ENCODE results near the gene SLC6A7.
"Not testable (repeated sequence)": the region's sequence is repeated elsewhere in the genome, so short reads cannot be mapped to it uniquely, and the experiment has no call there.

The SLC6A7 gene

DNA sequence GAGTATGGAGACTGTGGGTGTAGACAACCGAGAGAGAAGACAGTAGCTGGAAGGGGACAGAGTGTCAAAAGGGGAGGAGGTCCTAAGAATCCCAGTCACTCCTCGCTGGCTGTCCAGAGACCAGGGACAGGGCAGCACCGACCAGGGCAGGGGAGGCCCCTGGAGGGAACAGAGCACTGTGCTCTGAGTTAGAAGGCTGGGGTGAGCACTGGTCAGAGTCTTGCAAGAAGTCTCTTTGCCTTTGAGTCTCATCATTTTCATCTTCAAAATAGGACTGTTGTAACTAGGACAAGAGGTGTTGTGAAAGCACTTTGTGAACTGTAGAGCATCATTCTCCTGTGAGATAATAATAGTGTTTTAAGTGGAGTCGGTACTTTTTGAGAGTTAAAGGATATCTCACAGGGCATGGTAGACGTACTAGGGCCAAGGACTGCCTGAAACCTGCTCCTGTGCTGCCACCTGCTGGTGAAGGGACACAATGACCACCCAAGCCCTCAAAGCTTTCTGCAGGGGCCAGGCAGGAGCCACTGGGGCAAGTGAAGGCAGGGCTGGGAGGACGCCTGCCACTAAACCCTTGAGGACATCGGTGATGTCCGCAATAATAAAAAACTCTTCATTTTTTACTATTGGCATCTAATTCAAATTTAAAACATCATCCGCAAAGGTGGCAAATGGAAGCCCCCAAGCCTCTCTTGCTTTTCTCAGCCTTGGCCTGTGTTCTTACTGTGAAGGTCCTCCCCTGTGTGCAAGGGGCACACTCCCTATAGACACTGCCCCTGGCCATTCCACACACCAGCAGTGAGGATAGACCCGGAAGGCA is 28.2 kb downstream of the SLC6A7 start:
- DNase-seq (ENCODE audit: low read depth in 2 of 2): peak; percentile 56

DNA sequence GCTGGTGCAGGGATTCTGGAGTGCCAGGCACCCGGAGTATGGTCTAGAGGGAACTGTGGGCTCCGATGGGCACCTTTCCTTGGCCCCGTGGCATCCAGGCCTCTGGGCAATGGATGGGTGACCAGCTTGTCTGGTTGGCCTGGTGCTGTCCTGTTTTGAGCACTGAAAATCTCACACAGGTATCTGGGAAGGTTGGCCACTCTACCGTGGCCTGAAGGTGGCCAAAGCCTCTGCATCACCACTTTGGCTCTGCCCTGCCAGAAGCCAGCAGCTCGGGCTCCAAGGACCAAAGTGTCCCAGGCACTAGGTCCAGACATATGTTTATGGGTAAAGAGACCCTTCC is 28.8 kb downstream of the SLC6A7 start:
- no peak for DNase-seq (ENCODE audit: low read depth in 2 of 2)

DNA sequence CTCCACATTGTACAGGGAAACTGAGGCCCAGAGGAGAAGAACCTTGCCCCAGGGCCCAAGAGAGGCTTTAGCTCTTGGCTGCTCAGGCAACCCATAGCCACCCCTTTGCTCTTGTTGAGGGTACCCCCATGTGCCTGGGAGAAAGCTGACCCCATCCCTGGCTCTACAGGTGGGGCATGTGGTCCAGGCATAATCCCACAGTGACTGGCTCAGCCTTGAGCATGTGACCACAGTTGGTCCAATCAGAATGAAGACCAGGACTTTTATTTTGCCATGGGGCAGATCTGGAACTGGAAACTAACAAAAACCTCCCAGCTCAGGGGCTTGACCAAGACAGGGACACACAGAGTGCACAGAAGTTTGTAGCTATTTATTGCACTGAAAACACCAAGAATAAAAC is 29.3 kb downstream of the SLC6A7 start:
- DNase-seq (ENCODE audit: low read depth in 2 of 2): no peak

DNA sequence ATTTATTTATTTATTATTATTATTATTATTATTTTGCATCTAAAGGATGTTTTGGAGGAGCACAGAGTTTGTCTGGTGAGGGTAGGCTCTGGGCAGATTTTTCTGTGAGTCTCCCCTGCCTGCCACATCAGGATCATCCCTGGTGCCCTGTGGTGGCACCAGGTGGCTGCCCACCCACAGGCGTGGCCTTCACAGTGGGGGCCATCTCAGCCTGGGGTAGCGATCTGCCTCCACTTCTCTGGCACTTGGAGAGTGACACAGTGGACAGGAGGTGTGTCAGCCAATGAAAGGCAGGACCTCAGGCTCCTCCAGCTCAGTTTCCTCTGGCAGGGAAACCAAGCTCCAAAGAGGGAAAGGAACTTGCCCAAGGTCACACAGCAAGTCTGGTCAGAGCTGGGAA is 30.0 kb downstream of the SLC6A7 start:
- no peak for DNase-seq (ENCODE audit: low read depth in 2 of 2)

DNA sequence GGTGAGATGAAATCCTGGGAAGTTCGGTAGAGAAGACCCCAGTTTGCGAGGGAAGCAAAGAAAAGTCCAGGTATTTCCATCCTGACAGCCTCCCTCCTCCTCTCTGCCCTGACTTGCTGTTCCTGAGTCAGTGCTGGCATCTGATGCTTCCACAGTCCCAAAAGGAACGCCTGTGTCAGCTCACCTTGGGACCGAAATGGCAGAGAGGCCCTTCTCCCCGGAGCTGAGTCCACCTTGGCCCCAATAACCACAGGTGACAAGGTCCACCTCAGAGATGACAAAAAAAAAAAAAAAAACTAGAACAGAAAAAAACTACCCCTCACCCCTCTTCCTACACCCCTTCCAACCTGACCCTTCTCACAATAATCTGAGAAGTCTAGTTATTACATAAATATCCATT is 31.6 kb downstream of the SLC6A7 start:
- DNase-seq (ENCODE audit: low read depth in 2 of 2): no peak

DNA sequence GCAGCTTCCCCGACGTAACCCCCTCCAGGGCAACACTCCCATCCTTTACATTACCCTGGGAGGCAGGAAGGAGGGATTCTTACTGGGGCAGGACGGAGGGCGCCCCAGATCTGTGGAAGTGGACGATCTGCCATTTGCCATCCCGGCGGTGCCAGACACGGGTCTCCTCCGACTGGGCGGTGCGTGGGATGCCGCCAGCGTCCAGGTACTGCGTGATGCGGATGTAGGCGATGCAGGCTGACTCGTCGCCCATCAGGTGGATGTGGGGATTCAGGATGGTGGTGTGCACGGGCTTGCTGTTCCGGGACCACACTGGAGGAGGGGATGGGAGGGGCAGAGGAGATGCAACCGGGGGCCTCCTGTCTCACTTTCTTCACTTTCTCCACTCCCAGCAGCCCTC is 33.0 kb downstream of the SLC6A7 start:
- no peak for DNase-seq (ENCODE audit: low read depth in 2 of 2)

DNA sequence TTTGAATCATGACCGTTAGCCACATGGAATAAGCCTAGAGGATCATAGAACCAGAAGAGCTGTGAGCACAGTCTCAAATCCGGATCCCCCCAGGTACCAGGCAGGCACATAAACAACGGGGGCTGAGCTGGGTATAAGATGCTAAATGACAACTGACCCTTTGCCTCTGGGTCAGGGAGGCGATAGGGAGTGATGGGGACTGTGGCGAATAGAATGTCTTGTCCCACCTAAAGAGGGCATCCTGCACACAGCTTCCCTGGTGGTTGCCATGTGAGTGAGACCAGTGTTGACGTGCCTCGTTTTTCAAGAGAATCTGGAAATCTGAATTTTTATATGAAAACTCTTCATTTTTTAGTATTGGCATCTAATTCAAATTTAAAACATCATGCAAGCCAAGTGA is 33.6 kb downstream of the SLC6A7 start:
- no peak for DNase-seq (ENCODE audit: low read depth in 2 of 2)

DNA sequence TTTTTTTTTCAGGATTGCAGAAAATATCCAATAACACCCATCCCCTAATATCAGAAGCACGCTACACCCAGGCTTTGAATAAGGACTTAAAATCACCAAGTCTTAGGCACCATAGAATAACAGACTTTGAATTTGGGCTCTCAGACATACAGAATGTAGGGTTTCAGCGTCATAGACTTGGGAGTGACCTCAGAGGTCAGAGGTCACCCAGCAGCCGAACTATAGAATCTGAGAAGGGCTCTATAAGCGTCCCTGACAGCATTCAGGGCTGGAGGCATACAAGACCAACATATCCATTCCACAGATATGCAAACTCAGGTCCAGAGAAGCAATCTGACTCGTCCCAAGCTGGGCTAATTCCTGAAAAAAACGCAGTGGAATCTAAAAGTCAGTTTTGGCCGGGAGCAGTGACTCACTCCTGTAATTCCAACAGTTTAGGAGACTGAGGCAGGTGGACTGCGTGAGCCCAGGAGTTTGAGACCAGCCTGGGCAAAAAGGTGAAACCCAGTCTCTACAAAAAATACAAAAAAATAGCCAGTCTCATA is 34.7 kb downstream of the SLC6A7 start:
- no peak for DNase-seq (ENCODE audit: low read depth in 2 of 2)

DNA sequence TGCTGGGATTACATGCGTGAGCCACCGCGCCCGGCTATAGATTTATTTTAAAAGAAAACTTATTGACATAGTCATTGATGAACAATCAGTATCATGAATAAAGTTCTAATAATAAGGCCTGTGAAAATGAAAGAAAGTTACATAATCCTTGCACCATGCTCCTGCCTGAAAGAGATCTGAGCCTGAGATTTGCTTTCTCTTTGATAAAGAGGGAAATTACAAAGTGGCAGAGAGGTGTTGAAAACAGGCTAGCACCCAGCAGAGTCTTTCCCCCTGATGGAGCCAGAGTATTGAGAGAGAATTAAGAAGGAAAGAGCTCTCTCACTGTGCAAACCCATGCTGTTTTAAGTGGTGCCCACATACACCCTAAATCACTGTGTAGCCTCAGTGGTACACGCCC is 37.2 kb downstream of the SLC6A7 start:
- no peak for DNase-seq (ENCODE audit: low read depth in 2 of 2)

DNA sequence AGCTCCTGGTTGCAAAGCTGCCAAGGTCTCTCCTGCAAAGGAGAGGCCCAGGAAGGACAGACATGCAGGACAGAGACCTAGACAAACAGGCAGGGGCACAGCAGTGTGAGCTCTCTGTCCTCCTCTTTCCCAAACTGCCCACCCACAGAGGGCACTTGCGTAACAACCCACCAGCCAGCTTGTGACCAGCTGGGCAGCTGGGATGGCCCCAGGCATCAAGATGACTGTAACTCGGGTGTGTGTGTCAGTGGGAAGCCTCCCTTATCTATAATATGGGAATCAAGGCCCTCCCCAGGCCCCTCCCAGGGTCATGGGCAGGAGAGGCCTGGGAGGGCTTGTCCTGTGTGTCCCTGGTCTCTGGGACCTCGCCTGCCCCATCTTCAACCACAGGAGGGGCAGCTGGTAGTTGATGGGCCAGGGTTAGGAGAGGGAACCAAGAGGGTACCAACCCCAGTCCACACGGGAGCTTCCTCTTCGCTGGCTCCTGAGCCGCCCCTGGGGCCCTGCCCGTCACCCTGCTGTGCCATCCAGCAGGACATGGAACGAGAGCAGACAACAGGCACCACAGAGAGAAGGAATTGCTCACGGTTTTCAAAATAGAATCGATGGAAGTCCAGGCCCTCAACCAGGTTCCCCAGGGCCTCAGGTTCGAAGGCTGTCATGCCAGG is 37.9 kb downstream of the SLC6A7 start:
- DNase-seq (ENCODE audit: low read depth in 2 of 2): no peak

DNA sequence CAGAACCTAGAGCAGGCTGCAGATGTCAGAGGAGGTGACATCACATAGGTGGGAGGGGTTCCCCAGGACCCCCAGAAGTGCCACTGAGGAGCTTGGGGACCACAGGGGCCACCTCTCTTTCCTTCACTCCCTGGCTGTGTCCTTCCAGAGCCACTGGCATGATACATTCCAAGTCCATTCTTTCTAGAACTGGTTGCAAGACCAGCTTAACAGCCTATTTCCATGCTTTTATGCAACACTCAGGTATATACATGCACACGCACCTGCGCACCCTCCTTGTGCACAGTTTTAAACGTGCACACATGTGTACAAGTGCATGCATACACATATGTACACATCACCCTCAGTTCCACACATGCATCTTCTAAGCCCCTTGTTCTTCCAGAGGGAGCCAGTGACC is 39.7 kb downstream of the SLC6A7 start:
- DNase-seq (ENCODE audit: low read depth in 2 of 2): no peak

DNA sequence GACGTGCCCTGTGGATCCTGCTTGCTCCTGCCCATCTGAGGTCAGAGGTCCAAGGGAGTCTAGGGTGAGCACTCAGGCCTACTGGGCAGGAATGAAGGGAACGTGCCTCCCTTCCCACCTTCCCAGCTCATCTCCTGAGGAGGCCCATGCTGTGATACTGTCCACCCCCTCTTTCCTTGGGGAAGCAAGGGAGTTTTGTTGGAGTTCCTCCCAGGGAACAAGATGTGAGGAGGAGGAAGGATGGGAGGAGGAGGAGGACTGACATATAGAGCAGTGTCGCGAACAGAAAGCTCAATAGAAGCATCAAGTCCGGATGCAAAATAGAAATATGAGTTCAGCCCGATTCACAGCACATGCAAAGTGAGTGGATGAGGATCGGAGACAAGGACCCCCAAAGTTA is 41.0 kb downstream of the SLC6A7 start:
- no peak for DNase-seq (ENCODE audit: low read depth in 2 of 2)

DNA sequence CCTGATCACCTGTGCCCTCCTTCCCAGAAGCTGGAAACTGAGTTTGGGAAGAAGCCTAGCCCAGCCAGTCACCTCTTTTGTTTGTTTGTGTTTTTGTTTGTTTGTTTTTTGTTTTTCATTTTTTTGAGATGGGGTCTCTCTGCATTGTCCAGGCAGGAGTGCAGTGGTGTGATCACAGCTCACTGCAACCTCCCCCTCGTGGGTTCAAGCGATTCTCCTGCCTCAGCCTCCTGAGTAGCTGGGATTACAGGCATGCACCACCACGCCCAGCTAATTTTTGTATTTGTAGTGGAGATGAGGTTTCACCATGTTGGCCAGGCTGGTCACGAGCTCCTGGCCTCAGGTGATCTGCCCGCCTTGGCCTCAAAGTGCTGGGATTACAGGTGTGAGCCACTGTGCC is 43.8 kb downstream of the SLC6A7 start:
- not testable (repeated sequence) for DNase-seq (ENCODE audit: low read depth in 2 of 2)

DNA sequence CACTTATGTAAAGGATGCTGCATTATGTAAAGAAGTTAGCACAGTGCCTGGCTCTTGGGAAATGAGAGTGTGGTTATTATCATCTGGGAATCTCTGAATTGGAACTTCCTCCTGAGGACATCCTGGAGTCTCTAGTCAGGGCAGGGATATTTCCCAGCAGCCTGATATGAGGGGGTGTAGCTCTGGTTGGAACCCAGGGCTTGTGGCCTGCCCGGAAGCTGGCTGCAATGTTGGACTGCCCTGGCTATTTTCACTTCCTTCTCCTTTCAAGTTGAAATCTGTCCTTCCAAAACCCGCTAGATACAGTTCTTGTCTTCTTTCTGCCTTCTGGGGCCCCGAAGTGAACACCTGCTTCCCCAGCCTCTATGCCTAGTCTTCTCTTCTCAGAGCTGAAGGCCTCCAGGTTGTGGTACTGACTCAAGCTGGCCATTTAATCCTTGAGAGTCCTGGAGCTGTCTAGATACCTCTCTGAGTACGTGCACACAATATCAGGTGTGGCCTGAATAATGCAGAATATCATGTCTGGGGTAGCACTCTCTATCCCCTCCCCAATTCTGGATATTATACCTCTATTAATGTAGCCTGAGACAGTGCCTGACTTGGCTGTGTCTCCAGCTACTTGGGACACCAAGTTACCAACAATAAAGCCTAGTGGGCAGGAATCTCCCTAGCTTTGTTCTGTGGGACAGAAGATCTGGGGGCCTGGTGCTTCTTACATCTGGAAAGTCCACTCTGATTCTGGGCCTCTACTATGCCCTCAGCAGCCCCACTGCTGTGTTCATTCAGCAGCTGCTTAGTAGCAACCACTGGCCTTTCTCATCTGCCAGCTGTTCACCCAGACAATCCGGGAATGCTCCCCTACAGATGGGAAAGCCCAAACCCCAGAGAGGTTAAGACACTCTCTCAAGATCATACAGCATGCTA is 45.0 kb downstream of the SLC6A7 start:
- DNase-seq (ENCODE audit: low read depth in 2 of 2): no peak

DNA sequence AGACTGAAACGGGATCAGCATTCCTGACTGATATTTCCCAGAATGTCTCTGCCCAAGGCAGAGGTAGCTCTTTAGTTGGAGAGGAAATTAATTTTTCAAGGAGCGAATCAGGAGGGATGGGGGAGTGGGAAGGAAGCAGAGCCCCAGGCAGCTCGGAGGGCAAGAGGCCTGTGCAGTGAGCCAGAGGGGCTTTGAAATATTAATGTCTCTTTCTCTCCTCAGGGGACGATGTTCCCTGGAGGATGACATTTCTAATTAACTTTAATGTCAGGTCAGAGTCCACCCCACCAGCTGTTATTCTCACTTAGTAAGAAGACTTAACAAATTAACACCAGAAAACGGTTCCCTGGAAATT is 45.6 kb downstream of the SLC6A7 start:
- no peak for DNase-seq (ENCODE audit: low read depth in 2 of 2)

DNA sequence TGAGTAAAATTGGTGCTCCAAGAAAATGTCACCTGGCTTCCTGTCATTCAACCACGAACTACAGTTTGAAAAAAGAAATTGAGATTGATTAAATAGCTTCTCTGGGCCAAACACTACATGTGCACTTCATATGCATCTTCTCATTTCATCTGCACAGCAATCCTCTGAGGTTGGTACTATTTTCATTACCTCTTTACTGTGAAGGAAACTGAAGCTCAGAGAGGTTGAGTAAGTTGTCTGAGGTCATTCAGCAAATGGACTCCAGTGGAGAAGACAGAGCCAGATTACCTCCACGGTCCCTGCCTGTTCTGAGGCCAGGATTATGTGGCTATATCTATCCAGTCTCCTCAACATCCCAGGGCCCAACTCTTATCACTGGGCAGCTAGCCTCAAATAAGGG is 46.5 kb downstream of the SLC6A7 start:
- DNase-seq (ENCODE audit: low read depth in 2 of 2): no peak

DNA sequence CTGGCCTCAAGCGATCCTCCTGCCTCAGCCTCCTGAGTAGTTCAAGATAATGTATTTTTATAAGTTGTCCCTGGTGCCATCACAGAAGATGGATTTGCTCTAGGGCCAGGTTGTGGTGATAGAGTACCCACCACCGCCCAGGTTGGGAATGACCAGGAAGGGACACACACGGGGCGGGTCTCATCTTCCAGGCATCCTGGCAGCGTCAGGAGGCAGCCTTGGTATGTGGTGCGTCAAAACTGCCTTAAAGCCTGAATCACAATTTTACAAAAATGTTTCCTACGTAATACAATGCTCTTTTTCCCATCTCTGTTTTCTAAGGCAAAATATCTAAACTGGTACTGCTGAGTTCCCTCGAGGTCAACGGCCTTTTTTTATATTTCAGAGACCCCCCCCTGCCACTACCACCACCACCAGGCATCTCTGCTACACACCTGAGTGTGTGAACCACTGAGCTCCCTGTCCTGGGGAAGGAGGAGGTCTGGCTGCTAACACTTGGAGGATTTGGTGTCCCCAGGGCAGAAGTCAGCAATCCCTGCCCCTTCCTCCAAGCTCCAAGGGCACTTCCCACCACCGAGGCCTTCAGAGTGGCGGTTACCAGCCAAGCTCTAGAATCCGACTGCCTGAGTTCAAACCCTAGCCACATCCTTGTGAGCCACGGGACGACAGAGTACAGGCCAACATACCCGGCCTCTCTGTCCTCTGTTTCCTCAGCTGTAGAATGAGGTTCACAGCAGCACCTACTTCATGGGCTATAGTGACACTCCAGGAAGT is 47.3 kb downstream of the SLC6A7 start:
- no peak for DNase-seq (ENCODE audit: low read depth in 2 of 2)

DNA sequence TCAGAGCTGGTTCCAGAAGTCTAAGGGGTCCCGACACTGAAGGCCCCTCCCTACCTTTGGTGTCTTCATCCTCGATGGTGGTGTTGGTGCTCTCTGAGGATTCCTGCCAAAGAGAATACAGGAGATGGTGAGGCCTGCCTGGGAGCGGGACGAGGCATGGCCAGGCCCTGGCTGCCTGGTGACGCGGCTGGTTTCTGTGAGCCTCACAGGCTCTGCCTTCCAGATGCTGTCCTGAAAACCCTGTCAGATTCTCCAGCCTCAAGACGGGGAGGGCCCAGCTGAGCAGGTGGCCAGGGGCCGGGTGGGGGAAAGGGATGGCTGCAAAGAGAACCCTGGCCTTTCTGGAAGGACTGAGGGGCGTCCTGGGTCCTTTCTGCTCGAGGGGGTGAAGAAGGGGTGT is 48.8 kb downstream of the SLC6A7 start:
- DNase-seq (ENCODE audit: low read depth in 2 of 2): no peak

DNA sequence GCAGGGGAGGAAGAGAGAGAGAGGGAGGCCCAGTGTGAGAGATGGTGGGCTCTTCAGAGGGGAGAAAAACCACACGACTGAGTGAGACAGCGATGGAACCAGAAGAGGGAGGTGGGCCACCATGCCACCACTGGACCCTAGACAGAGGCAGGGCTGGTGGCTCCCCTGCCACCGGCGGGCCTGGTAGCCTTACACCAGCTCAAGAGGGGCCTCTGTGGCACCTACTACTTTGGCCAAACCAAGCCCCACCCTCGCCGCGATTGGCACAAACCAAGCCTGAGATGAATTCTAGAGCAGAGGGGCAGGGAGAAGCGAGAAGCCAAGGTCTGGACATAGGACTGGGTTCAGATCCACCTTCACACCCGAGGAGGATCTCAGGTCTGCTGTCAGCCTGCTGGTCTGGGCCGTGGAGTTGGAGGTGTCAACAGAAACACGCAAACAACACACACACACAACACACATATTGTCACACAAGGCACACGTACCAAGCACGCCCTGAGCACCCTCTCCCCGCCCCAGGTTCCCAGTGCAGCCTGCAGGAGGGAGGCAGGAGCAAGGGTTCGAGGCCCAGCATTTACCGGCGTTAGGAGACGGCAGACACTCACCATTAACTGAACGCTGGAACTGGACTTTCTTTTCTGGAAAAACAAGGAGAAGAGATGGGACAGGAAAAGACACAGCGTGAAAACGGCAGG is 49.4 kb downstream of the SLC6A7 start:
- DNase-seq (ENCODE audit: low read depth in 2 of 2): no peak

DNA sequence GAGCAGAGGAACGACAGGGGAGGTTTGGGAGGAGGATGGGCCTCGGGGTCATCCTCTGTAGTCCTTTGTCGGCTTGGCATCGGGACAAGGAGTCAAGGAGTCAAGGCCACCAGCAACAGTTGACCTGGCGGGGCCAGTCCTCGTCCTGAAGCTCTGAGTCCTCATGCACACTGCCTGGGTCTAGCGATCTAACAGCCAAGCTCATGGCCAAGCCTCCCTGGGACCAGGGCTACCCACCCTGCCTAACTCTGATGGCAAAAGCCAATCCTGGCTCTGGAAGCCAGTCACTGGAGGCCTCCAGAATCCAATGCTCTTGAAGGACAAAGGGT is 49.9 kb downstream of the SLC6A7 start:
- no peak for DNase-seq (ENCODE audit: low read depth in 2 of 2)

Measured in stimulated activated CD8-positive, alpha-beta memory T cell treated with anti-CD3 and anti-CD28 coated beads, Interleukin-7, amount 100 ng/mL, for 4 hours (primary cell).